Activated CD8-positive, alpha-beta memory T cell treated with anti-CD3 and anti-CD28 coated beads for 1 hour (primary cell): ENCODE data around the gene TMEM52.
"Not testable (repeated sequence)": the region's sequence is repeated elsewhere in the genome, so short reads cannot be mapped to it uniquely, and the experiment has no call there.

Experiments
- DNase-seq, 2 donors: peaks; one replicate each; pipeline ENCODE4 v3.0.0-alpha.2; 2020; ENCODE audit warnings: low read depth in 1 of 2; ENCODE audit errors: extremely low read depth in 1 of 2

Gene TMEM52

GRCh38 chr1:1947493-1947892 is 28.4 kb upstream of the TMEM52 start:
- no peak for DNase-seq

- no peak for DNase-seq
Measured at GRCh38 chr1:1946540-1946939, 27.5 kb upstream of the TMEM52 start.

GRCh38 chr1:1945782-1946393 is 26.8 kb upstream of the TMEM52 start:
- no peak for DNase-seq

- peak in 1 of 2 donors; percentile 44 for DNase-seq
Measured at GRCh38 chr1:1943834-1944570, 24.9 kb upstream of the TMEM52 start.

GRCh38 chr1:1942753-1943656 is 23.9 kb upstream of the TMEM52 start:
- DNase-seq: no peak

- DNase-seq: no peak
Measured at GRCh38 chr1:1941868-1942752, 23.0 kb upstream of the TMEM52 start.

GRCh38 chr1:1941211-1941841 is 22.2 kb upstream of the TMEM52 start:
- DNase-seq: no peak

GRCh38 chr1:1940123-1940425 is 21.0 kb upstream of the TMEM52 start:
- no peak for DNase-seq

- no peak for DNase-seq
Measured at GRCh38 chr1:1939296-1940122, 20.4 kb upstream of the TMEM52 start.

- DNase-seq: no peak
Measured at GRCh38 chr1:1938613-1939295, 19.7 kb upstream of the TMEM52 start.

GRCh38 chr1:1938276-1938573 is 19.1 kb upstream of the TMEM52 start:
- no peak for DNase-seq

- DNase-seq: no peak
Measured at GRCh38 chr1:1937549-1938275, 18.6 kb upstream of the TMEM52 start.

- no peak for DNase-seq
Measured at GRCh38 chr1:1937061-1937460, 18.0 kb upstream of the TMEM52 start.

GRCh38 chr1:1934848-1935247 is 15.8 kb upstream of the TMEM52 start:
- not testable (repeated sequence) for DNase-seq

GRCh38 chr1:1929639-1930545 is 10.8 kb upstream of the TMEM52 start:
- no peak for DNase-seq

- no peak for DNase-seq
Measured at GRCh38 chr1:1929102-1929638, 10.1 kb upstream of the TMEM52 start.
